A549 treated with Mapracorat at 1 μM for 4 hours (cell line): ENCODE measurements around the gene C1orf35. TPM values are rescaled to one million over a fixed set of nuclear protein-coding genes. Genes with fewer than 3 reads are reported as not detected.

Source experiments
- total RNA-seq: library from RNA; stranded (reverse); fragments of 200-300 nt; extraction: Qiagen RNA extraction; gene quantifications from 5 replicates; pipeline ENCODE4 v1.2.3, GENCODE V29; 2022

Gene C1orf35
- 29.4 to 41.3 TPM (median 39.2 TPM) in 5 replicates for total RNA-seq

GRCh38 chr1:228102791-228103620, at the start of gene C1orf35:
TSS of gene C1orf35 (minus strand) at chr1:228103325. CDS start at chr1:228103227, 98 bp downstream.

DNA sequence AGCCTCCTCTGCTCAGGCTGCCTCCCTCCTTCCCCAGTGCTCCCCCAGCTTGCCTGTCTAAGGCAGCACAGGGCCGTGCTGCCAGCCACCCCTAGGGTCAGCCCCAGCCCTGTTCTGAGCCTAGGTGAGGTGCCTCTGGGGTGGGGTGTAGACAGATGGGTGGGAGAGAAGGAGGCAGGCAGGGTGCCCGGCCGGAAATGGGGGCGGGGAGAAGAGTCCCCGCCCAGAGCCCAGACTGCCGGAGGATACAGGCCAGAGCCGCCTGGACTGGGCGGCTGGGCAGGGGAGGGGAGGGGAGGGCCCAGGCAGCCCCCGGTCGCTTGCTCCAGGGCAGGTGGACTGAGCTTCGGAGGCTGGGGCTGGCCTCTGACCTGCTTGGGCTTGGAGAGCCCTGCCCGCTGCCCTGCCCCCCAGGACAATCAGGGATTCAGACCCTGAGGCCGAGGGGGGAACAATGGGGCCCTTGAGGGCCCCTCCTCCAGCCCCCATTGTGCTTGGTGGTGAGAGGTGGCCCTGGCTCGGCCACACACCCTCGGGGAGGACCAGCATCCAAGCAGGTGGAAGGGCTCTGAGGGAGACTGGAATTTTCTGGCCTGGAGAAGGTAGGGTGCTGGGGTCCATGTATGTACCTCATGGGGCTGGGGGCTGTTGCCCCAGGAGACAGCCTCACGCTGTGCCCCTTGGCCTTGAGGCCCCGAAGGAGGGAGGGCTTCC, 46.4 kb upstream of the C1orf35 start, which contains the start of gene GJC2:
GJC2 (plus strand) TSS at position 525 of the 714 bp plus-strand sequence. CDS start 7,829 bp downstream, outside the sequence.

DNA sequence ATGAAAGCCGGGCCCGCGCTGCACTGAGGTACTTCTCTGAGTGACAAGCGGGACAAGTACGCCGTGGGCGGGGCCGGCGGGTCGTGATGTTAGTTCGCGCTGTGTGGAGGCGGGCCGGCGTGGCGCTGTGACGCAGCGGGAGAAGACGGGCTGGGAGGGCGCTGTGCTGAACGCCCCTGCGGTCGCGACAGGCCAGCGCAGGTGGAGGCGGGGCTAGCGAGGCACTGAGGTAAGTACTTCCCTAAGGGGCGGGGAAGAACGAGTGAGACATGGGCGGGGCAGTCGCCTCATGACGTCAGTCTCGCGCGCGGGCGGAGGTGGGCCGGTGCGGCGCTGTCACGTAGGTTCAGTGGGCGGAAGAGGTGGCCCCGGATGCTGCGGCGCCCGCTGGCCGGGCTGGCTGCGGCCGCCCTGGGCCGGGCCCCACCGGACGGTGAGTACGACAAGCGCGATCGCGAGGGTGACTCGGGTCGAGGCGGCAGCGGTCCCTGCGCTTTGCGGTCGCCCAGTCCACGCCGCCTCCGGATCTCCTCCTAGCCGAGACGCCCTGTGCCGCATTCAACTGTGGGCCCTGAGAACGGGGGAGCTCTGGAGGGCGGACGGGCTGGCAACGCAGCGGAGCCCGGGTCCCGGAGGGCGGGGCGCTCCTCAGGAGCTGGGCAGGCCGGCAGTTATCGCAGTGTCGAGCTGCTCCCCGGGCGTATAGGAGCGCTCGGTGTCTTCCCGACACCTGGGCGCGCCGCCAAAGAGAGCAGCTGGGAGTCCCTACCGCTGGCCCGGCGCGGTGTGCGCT, 37.0 kb upstream of the C1orf35 start, which contains the start of gene GUK1:
GUK1 (plus strand) TSS at position 349 of the 793 bp plus-strand sequence; CDS start at position 373, 24 bp downstream.

DNA sequence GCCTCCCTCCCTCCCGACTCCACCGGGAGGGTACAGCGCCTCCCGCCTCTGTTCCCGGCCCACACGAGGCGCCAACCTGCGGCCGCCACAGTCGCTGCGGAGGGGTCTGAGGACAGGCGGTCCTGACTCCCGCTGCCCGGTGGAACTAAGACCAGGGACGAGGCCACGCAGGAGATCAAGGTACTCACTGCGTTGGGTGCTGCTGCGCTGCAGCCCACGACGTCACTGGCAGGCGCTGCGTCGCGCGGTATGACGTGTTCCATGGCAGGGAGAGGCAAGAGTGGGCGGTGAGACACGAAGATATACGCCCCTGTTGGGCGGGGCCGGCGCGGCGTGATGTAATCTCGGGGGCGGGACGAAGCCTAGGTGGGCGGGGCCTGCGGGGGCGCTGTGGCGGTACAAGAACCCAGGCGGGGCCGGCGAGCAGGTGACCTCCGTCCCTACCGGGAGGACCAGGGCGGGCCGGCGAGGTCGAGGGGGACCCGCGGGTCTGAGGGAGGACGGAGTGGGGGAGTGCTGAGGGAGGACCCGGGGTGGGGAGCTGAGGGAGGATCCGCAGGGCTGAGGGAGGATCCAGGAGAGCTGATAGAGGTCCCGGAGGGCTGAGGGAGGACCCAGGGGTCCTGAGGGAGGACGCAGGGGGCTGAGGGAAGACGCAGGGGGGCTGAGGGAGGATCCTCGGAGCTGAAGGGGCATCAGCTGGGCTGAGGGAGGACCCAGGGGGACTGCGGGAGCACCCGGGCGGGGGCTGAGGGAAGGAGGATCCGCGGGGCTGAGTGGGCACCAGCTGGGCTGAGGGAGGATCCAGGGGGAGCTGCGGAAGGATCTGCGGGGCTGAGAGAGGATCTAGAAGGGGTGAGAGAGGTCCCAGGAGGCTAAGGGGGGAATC, 6.2 kb upstream of the C1orf35 start, which contains the start of gene MRPL55:
MRPL55 (minus strand) TSS at position 227 of the 889 bp plus-strand sequence. CDS start 1,039 bp downstream, outside the sequence.

GRCh38 chr1:228082214-228082917, 20.8 kb downstream of the C1orf35 start, which contains the start of gene ARF1:
TSS of gene ARF1 (plus strand) at chr1:228082708. CDS start at chr1:228097115, 14,407 bp downstream.

Other genes starting within 250 kb of the C1orf35 start
- 6.8 to 10.2 TPM (median 7.9 TPM) in 5 replicates for gene WNT9A, start 155.4 kb downstream of the C1orf35 start, total RNA-seq
- gene WNT3A, start 96.3 kb downstream of the C1orf35 start, total RNA-seq, result 0.04 to 0.06 TPM in 2 of 5 replicates, not detected in the others
- gene ARF1, start 20.6 kb downstream of the C1orf35 start, total RNA-seq, result 374 to 460 TPM (median 440 TPM) in 5 replicates
- 76.4 to 92.1 TPM (median 83.8 TPM) in 5 replicates for gene MRPL55, start 6.0 kb upstream of the C1orf35 start, total RNA-seq
- 116 to 157 TPM (median 153 TPM) in 5 replicates for gene GUK1, start 37.0 kb upstream of the C1orf35 start, total RNA-seq
- 0.09 to 0.58 TPM (median 0.41 TPM) in 5 replicates for gene GJC2, start 46.6 kb upstream of the C1orf35 start, total RNA-seq
- gene IBA57, start 62.5 kb upstream of the C1orf35 start, total RNA-seq, result 4.1 to 6.6 TPM (median 5.9 TPM) in 5 replicates
- gene OBSCN, start 104.7 kb upstream of the C1orf35 start, total RNA-seq, result 4.5 to 5.5 TPM (median 4.9 TPM) in 5 replicates